ENCODE results near the gene SLC9A4. TPM values are rescaled to one million over a fixed set of nuclear protein-coding genes. Genes with fewer than 3 reads are reported as not detected.

The SLC9A4 gene
- polyA plus RNA-seq, 10 donors = 0.16 to 0.48 TPM; not detected in 8

DNA sequence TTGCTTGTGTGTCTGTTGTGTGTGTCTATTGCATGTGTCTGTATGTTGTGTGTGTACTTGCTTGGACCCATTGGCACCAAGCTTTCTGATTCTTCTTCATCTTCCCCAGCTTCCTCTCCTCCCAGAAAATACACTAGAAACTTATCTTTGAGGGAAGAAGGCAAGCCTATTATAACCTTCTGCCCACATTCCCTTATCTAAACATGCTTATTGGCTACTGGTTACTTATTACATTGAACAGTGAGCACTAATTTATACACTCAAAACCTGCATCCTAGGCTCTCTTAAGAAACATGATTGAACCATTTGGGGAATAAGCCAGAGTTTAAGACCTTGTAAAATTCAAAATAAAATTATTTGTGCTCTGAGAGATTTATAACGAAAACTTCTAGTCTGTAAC is 26.5 kb downstream of the SLC9A4 start:
- DNase-seq = no peak

DNA sequence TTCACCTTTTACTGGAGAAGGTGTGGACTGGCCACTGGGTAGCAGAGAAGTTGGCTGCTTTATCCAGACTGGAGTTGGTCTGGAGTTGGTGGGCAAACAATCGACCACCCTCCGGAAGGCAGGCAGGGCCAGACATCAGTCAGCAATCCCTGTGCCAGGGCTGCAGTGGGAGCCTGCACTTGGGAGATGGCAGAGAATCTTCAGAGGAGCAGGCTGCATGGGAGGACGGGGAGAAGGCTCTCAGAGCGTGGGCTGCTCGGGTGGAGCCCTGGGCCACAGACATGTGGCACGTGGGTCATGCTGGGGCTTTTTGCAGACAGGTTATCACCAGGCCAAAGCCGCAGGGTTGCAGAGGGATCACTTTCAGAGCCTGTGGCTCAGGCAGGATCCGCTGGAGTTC is 29.6 kb downstream of the SLC9A4 start:
- DNase-seq = no peak

DNA sequence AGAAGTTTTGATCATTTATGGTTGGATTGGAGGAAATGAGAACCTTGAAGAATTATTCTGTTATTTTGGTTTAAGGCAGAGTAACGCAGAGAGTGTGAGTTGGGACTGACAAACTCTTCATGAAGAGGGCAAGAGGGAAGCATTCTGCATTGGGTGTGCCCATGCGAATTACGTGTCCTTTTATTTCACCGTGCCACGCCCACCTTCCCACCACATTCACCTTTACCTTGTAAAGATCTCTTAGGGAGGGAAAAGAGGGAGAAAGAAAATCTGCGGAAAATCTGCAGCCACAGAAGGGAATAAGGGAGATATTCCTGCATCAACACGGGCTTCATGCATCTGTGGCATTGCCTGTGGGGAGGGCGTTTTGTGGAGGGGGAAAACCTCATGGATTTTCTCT is 31.8 kb downstream of the SLC9A4 start:
- no peak for DNase-seq

DNA sequence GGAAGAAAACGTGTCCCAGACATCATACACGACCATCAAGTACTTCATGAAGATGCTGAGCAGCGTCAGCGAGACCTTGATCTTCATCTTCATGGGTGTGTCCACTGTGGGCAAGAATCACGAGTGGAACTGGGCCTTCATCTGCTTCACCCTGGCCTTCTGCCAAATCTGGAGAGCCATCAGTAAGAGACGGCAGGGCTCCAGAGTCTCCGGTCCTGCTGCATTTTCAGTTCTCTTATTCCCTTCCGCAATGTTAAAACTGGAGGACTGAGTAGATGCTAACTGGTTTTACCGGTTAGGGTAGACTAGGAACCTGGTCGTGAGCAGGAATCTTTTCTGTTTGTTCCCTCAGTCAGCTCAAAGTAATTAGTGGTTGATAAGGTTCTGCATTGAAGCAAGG is 32.3 kb downstream of the SLC9A4 start:
- DNase-seq = no peak

DNA sequence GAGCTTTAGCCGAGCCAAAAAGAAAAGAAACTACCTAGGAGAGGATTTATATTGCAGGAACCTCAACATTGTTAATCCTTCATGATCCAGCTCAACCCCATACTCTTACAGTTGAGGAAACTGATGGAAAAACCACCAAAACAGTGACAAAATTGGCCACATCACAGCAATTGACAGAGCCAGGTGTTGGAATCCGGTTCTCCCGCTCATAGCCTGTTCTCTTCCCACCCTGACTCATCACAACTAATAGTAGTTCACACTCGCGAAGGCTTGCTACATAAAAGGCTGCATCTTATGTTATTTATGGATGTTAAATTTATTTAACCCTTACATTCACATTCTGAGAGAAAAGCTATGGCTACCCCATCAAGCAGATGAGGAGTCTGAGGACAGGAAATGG is 33.7 kb downstream of the SLC9A4 start:
- no peak for DNase-seq

DNA sequence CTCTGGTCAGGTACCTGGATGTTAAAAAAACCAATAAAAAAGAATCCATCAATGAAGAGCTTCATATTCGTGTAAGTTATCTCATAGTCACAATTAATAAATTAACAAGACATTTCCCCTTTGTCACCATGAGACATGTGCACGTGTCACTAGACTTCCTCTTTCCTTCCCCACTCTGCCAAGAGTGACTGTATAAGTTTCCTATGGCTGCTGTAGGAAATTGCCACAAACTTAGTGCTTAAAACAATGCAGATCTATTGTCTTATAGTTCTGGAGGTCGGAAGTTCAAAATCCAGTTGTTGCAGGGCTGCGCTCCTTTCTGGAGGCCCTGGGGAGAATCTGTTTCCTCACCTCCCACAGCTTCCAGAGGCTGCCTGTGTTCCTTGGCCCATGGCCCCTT is 35.8 kb downstream of the SLC9A4 start:
- no peak for DNase-seq

DNA sequence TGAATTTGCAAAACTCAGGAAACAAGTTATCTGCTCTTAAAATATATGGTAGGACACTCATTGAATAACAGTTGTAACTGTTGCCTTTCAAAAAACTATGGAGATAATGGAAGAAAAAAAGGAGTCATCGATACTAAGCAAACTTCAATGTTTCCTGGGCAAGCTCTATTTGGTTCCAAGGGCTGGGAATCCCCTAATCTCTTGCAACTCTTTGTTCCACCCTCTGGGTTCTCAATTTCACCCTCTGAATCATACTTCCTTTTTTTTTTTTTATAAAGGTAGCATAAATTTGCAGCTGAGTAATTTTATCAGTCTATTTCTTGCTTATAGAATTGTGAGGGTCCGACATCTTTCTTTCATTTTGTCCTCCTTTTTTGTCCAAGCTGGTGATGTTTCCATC is 36.7 kb downstream of the SLC9A4 start:
- no peak for DNase-seq

DNA sequence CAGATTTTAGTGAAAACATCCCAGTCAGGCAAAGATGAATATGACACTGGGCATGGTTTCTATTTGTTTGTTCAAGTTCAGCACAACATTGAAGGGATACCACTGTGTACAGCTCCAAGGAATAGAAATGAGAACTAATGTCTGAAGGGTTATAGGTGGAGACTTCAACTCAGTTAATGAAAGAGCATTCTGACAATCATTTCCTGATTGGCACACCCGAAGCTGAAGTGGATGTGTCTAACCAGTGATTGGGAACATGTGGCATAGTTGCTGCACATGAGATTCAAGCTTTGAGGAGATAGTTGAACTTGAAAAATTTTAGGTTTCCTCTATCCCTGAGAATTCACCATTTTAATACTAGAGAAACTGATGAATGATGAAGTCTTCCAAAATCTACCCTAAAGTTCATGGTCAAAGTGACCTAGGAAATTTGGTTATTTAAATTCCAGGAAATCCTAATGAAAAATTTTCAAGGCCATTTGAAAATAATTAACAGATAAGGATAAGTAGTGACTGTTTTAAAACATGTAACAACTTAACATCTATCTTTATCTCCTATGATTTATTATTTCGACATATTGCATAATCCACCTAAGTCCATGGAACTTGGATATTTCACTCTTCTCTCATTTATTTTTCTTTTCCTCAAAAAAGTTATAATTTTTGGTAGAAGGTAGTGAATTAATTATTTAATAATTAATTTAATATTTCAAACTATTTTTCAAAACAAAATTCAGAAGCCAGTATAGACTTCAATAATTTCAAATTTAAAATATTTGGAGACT is 38.0 kb downstream of the SLC9A4 start:
- DNase-seq = no peak

DNA sequence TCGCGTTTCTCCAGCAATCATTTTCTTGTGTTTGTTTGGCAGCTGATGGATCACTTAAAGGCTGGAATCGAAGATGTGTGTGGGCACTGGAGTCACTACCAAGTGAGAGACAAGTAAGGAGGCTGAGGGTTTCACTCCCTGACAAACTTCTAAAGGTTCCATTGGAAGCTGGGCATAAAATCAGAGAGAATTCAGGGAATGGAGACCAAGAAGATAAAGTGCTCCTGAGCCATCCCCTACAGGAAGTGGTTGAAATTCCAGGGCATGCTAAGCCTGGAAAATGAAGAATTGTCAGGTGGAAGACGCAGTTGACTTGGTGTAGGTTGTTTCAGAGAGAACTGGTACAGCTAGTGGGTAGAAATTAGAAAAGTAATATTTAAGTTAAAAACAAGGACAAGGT is 39.1 kb downstream of the SLC9A4 start:
- DNase-seq = no peak

DNA sequence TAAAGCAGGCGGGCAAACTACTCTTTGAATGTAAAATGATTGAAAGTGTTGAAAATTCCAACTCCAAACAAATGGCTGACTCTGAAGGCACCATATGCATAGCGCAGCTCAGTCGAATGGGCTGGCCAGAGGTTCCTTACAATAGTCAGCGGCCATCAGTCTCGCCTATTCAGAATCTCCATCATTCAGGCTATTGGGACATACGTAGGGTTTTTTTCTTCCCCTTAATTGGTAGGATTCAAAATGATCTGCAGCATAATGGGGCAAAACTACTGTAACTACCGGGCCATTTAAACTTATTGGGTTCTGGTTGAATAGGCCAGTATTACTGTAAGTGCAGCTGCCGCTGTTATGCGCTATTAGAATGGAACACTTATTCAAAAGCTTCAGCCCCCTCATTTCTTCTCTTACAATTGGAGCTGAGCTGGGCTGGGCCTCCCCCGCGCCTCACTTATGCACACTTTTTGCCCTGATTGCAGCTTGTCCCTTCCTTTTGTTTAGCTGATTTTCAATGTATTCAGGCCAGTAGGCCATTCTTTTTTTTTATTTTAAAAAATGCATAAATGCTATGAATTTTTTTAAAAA is 40.4 kb downstream of the SLC9A4 start:
- DNase-seq = no peak

DNA sequence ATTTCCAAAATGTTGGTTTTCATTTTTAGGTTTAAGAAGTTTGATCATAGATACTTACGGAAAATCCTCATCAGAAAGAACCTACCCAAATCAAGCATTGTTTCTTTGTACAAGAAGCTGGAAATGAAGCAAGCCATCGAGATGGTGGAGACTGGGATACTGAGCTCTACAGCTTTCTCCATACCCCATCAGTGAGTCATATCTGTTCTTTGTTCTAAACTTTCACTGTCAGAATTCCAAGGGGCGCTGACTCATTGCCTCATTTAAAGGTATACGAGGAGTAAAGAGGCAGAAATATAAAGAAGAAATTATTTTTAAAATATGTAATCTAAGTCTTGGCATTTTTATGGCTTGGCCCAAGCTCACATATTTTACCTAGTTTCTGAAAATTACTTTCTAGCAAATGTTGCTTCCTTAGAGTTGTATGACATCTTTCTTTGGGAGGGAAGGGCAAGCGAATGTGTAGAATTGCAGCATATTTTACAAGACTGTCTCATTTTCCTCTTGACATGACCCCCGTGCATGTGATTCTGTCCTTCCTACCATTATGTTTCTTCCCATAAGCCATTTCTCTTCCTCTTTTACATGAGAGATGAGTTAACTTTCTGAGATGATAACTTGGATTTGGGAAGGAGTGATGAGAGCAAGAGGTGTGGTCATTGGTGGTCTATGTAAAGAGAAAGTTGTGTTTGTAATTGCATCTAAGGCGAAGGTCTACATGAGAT is 41.2 kb downstream of the SLC9A4 start:
- DNase-seq = peak in 1 of 3 donors; percentile 87

DNA sequence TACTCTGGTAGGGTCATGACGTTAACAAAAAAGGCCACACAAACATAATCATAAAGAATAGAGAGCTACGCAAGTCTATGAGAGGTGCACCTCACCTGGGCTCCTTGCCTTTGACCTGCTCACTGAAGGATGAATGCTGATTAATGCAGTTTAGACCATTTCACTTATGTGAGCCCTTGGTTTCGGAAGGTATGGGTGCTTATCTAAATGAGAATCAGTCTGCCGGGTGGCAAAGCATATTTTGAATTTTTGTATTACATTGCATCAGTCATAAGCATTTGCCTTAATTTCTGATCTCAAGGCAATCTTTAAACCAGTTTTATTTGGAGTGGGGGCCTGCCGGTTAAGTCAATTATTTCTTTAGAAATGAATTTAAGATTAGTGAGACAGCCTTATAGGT is 42.8 kb downstream of the SLC9A4 start:
- DNase-seq = no peak

DNA sequence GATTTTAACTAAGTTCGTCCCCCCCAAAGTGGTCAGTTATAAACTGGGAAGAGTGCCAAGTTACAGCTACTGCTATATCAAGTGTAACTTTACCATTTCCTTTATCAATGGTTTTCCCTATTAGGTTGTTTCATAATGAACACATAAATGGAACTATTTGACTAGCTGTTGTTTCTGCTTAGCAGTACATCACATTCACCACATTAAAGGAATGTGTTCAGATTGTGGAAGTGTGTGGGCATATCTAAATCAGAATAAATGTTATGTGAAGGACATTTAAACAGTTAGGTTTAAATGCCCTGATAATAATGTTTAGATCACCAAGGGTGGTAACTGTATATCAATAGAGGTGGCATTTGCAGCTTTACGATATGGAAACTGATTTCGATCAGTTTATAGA is 45.1 kb downstream of the SLC9A4 start:
- no peak for DNase-seq

DNA sequence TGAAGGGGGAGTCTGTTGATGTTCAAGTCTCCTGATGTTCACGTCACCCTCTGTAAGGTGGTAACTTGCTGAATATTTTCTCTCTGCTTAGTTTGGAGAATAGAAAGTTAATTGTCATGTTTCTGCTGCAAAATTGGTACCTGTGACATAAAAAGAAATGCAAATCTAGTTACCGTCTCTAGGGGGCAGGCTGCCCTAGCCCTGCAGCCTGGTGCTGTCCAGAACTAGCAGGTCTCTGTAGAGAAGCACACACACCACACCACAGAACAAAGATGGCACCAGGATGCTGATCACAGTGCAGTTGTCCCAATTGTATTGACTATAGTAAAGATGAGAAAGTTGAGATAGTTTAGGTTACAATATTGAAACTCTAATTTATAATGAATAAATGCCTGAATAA is 47.0 kb downstream of the SLC9A4 start:
- peak in 2 of 3 donors; percentile 26 to 33 for DNase-seq

DNA sequence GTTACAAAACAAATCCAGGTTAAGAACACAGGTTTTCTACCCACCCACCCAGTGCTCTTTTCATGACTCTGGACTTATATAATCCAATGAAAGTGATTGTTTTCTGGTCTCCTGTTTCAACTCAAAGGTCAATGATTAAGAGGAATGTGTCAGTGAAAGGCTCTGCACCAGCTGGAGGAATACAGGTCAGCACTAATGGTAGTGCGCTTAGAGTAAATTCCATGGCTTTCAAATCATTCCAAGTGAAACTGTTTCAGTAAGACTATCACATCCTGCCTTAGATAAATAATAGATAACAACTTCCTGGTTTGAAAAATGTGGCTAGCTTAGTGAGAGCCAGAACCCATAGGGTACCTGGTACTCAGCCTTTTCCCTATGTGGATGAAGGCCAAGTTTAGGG is 47.8 kb downstream of the SLC9A4 start:
- no peak for DNase-seq

DNA sequence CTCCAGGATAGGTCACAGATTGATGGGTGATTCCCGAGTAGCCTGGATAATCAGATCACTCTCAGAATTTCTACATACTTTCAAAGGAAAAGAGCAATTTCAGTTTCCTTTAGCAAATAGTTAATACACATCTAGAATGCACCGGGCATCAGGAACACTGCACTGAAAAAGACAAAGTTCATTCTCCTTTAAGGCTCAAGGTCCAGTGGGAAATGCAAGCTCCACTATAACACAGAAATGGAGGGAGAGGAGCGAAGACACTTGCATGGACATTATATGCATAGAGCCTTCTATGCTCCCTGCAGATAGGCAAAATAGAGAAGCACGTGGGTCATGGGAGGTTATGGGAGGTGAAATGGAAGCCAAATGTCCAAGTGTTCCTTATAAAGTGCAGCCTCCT is 49.1 kb downstream of the SLC9A4 start:
- no peak for DNase-seq

DNA sequence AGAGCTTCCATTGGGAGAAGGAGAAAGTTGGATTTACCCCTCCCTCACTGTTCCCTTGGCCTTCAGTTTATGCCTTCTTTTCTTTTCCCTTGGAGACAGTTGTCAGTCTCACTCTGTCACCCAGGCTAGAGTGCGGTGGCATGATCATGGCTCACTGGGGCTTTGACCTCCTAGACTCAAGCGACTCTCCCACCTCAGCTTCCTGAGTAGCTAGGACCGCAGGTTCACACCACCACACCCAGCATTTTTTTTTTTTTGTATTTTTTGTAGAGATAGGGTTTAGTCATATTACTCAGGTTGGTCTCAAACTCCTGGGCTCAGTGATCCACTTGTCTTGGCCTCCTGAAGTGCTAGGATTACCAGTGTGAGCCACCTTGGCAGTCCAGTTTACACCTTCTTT is 49.9 kb downstream of the SLC9A4 start:
- DNase-seq = no peak

DNA sequence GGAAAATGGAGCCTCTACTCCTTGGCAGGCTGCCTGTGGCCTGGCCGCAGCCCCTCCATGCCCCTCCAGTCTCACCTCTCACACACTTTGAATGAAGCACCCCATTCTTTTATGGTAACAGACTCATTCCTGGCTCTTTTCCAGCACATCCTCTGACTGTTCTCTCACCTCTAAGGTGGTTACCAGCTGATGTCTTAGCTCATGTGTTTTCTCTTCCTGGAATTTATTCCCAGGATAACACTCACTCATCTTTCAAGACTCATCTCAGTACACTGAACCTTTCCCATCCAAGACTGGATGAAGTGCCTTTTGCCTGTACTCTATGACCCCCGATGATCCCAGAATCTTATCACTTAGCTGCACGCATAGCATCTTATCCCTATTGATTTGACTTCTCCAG is 50.6 kb downstream of the SLC9A4 start:
- DNase-seq = no peak

DNA sequence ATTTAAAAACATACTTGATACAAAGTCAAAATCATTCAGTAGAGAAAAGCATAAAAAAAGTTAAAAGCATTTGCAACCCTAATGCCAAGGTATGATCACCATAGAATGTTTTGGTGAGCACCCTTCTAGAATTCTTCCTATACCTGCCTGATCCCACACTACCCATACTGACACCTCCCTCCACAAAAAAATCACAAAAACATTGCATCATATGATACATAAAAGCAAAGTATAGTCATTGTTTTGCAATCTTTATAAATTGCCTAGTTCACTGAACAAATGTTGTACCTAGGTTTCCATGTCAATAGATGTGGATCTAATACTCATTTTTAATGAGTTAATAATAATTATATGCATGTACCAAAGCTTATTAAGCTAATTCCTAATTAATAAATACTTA is 54.1 kb downstream of the SLC9A4 start:
- DNase-seq = no peak

DNA sequence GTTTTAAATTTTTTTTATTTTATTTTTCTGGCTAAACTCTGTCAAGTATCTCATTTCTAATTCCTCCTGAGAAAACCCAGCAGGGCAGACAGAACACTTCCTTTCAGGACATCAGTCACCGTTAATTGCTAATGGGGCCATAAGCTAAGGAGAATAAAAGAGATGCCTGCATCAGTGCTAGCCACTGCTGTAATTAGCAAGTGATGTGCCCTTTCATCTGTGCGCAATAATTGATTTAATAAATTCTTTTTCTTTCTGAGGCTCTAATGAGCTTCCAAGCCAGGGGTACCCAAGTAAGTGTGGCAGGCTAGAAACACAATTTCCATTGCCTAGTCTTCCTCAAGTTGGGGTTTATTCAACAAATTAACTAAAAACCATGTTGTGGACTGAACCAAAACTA is 65.5 kb downstream of the SLC9A4 start:
- DNase-seq = no peak

DNA sequence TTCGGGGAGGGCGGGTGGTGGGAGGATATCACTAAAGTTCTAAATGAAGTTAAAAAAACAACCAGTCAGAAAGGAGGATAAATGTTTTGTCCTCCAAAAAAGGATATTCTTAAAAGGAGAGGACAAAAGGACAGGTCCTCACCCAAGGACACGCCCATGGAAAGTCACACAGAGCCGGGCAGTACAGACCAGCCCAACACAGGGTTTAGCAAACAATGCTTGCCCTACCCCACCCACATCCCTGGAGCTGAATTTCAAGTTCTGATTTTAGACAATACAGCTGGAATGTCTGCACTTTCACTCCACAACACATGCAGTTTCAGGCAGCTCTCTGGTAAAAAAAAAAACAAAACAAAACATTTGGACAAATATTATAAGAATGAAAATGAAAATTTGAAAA is 67.9 kb downstream of the SLC9A4 start:
- peak in 1 of 3 donors; percentile 8 for DNase-seq

DNA sequence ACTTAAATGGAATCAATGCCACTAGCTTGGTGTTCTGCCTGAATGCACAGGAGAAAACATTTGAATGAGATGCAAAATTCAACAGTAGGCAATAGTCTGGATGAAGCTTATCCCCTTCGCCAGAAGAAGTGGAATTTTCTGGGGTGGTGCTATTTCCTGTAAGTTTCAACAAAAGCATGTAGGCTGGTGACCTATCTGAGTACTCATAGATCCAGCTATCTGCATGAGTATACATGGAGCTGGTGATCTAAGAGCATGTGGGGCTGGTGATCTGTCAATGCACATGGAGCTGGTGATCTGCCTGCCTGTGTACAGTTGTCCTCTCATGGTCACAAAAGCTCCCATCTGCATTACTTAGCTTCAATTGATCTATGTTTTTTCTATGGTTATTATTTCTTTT is 71.2 kb downstream of the SLC9A4 start:
- DNase-seq = no peak

DNA sequence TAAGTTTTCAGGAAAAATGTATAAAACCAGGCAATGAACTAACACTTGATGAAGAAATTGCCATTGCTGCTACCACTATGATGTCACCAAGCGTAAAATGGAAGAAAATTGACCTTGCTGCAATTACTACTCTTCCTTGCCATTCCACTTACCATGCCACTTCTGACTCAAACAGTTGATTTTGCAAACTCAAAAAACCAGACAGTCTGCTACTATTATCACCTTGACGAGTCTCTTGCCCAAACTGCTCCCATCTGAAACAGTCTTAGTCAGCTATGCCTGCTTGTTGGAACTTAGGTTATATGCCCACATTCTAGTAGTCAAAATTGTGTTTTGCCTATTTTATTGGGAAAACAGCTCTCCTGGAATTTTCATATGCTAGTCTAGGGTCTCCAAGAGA is 74.4 kb downstream of the SLC9A4 start:
- DNase-seq = no peak
